Loucy (cell line): ENCODE measurements around the gene ACIN1.

Source experiments
- H2AFZ ChIP-seq: fragments of 200-600 bp; sonication (generic); 2 replicates; pipeline ENCODE4 v1.6.0; 2016; ENCODE audit warnings: antibody characterized with exemption, mild to moderate bottlenecking, low read length, moderate library complexity
- H3F3A ChIP-seq: fragments of 200-600 bp; 2 replicates; pipeline ENCODE4 v1.6.0; 2016; ENCODE audit warnings: antibody characterized with exemption, low read depth, mild to moderate bottlenecking
- H3K27me3 ChIP-seq: fragments of 200-600 bp; sonication (generic); 2 replicates; pipeline ENCODE4 v1.6.1; 2014; ENCODE audit warnings: low read length, mild to moderate bottlenecking; ENCODE audit not compliant: insufficient read depth, poor library complexity, severe bottlenecking
- H3K36me3 ChIP-seq: fragments of 200-600 bp; sonication (generic); 2 replicates; pipeline ENCODE4 v1.6.1; 2016; ENCODE audit warnings: low read length; ENCODE audit not compliant: insufficient read depth
- H3K4me1 ChIP-seq: fragments of 200-600 bp; sonication (generic); 2 replicates; pipeline ENCODE4 v1.5.1; 2014; ENCODE audit warnings: low read length, mild to moderate bottlenecking; ENCODE audit not compliant: insufficient read depth, poor library complexity, severe bottlenecking
- H3K4me2 ChIP-seq: fragments of 200-600 bp; sonication (generic); 2 replicates; pipeline ENCODE4 v1.6.0; 2014; ENCODE audit warnings: antibody characterized with exemption, low read length, low read depth, mild to moderate bottlenecking; ENCODE audit not compliant: poor library complexity, severe bottlenecking
- H3K4me3 ChIP-seq: fragments of 200-600 bp; sonication (generic); 2 replicates; pipeline ENCODE4 v1.5.1; 2014; ENCODE audit warnings: low read length, mild to moderate bottlenecking, mixed read lengths; ENCODE audit not compliant: poor library complexity, severe bottlenecking
- H3K79me2 ChIP-seq: fragments of 200-600 bp; sonication (generic); 2 replicates; pipeline ENCODE4 v1.6.1; 2014; ENCODE audit warnings: low read length; ENCODE audit not compliant: insufficient read depth
- H3K9ac ChIP-seq: fragments of 200-600 bp; sonication (generic); 2 replicates; pipeline ENCODE4 v1.6.0; 2014; ENCODE audit warnings: mild to moderate bottlenecking, low read depth, low read length, moderate library complexity; ENCODE audit not compliant: poor library complexity, severe bottlenecking
- H3K9me2 ChIP-seq: fragments of 200-600 bp; sonication (generic); replicated peaks from 2 replicates; pipeline ENCODE4 v1.6.1; 2016; ENCODE audit warnings: low read depth, low read length, mixed read lengths
- H3K9me3 ChIP-seq: fragments of 200-600 bp; sonication (generic); 2 replicates; pipeline ENCODE4 v1.6.1; 2014; ENCODE audit warnings: mild to moderate bottlenecking, antibody characterized with exemption, low read length, low read depth; ENCODE audit not compliant: insufficient read depth
- H4K20me1 ChIP-seq: fragments of 200-600 bp; sonication (generic); 2 replicates; pipeline ENCODE4 v1.6.0; 2014; ENCODE audit warnings: antibody characterized with exemption, low read length, mild to moderate bottlenecking; ENCODE audit not compliant: insufficient read depth, poor library complexity, severe bottlenecking
- CTCF ChIP-seq: fragments of 200-600 bp; sonication (generic); conservative IDR thresholded peaks from 2 replicates; pipeline ENCODE4 v1.5.1; 2014; ENCODE audit warnings: mild to moderate bottlenecking, antibody characterized with exemption, low read length
- EZH2phosphoT487 ChIP-seq: fragments of 200-600 bp; IDR thresholded peaks from 2 replicates; pipeline ENCODE4 v1.6.1; 2018; ENCODE audit warnings: antibody characterized with exemption, mild to moderate bottlenecking, moderate library complexity, borderline replicate concordance

Gene ACIN1

GRCh38 chr14:23101213-23101970 is 6.5 kb upstream of the ACIN1 start:
- Histone ChIP-seq H3K27me3 (no peaks in the 10 kb centered on the region), H3K4me2 (no peak overlapping the region), H3K79me2 (peaks cover 26% of the 10 kb centered on the region), H3K4me1 (peaks cover 19% of the 10 kb centered on the region), H3K4me3 (no peak overlapping the region), H4K20me1 (peaks cover 10% of the 10 kb centered on the region), H2AFZ (no peak overlapping the region), H3K36me3 (no peaks in the 10 kb centered on the region; the same call in 1 of the 2 replicates), H3K9ac (no peak overlapping the region), H3F3A (no peaks in the 10 kb centered on the region), H3K9me3 (no peaks in the 10 kb centered on the region), H3K9me2 (no peaks in the 10 kb centered on the region)
- TF ChIP-seq EZH2phosphoT487 (no peak), CTCF (no peak)

- Histone ChIP-seq H2AFZ (no peak overlapping the region), H3K4me3 (no peak overlapping the region), H3K79me2 (peaks cover 39% of the 10 kb centered on the region), H3K27me3 (no peaks in the 10 kb centered on the region), H3F3A (no peaks in the 10 kb centered on the region), H3K9me3 (no peaks in the 10 kb centered on the region), H3K4me1 (peaks cover 19% of the 10 kb centered on the region), H3K4me2 (no peak overlapping the region), H3K36me3 (no peaks in the 10 kb centered on the region; the same call in 1 of the 2 replicates), H4K20me1 (peaks cover 14% of the 10 kb centered on the region), H3K9me2 (no peaks in the 10 kb centered on the region), H3K9ac (no peak overlapping the region)
- TF ChIP-seq CTCF = no peak
- TF ChIP-seq EZH2phosphoT487 = no peak
Measured at GRCh38 chr14:23099212-23099861, 4.4 kb upstream of the ACIN1 start.

GRCh38 chr14:23097786-23098185 is 2.9 kb upstream of the ACIN1 start:
- H3K9me3 ChIP-seq = no peaks in the 10 kb centered on the region
- no peak overlapping the region for H2AFZ ChIP-seq
- TF ChIP-seq EZH2phosphoT487 (no peak), CTCF (no peak)
- H3K4me3 ChIP-seq = no peak overlapping the region
- peaks cover 30% of the 10 kb centered on the region for H4K20me1 ChIP-seq
- peak overlapping the region; percentile 79 for H3K4me2 ChIP-seq
- no peaks in the 10 kb centered on the region for H3K9me2 ChIP-seq
- no peaks in the 10 kb centered on the region for H3F3A ChIP-seq
- peaks cover 55% of the 10 kb centered on the region for H3K79me2 ChIP-seq
- no peak overlapping the region for H3K9ac ChIP-seq
- peaks cover 34% of the 10 kb centered on the region for H3K4me1 ChIP-seq
- no peaks in the 10 kb centered on the region for H3K27me3 ChIP-seq
- peaks cover 3% of the 10 kb centered on the region; the same call in 1 of the 2 replicates for H3K36me3 ChIP-seq
